Neuronal stem cell (in vitro differentiated cells): ENCODE measurements around the gene LMTK2.

ENCODE experiments used
- DNase-seq: peaks from one replicate; pipeline ENCODE4 v3.0.0-alpha.2; 2013; ENCODE audit warnings: low spot score
- H2AFZ ChIP-seq: one replicate; pipeline ENCODE4 v1.6.1; 2013; ENCODE audit warnings: mild to moderate bottlenecking, low read length, inconsistent platforms
- H2AK5ac ChIP-seq: 2 replicates; pipeline ENCODE4 v1.6.1; 2013; ENCODE audit warnings: low read depth, mild to moderate bottlenecking, inconsistent platforms, low read length, moderate library complexity, mixed read lengths
- H2BK120ac ChIP-seq: 2 replicates; pipeline ENCODE4 v1.6.1; 2013; ENCODE audit warnings: low read depth, mild to moderate bottlenecking, inconsistent platforms, low read length, moderate library complexity, mixed read lengths
- H2BK12ac ChIP-seq: one replicate; pipeline ENCODE4 v1.6.1; 2013; ENCODE audit warnings: low read length, inconsistent platforms
- H2BK15ac ChIP-seq: 2 replicates; pipeline ENCODE4 v1.6.1; 2013; ENCODE audit warnings: mild to moderate bottlenecking, low read length, inconsistent platforms, mixed read lengths
- H2BK5ac ChIP-seq: one replicate; pipeline ENCODE4 v1.6.1; 2013; ENCODE audit warnings: inconsistent platforms, mild to moderate bottlenecking, low read length, moderate library complexity
- H3K14ac ChIP-seq: one replicate; pipeline ENCODE4 v1.6.1; 2013; ENCODE audit warnings: low read length, inconsistent platforms
- H3K18ac ChIP-seq: 2 replicates; pipeline ENCODE4 v1.6.1; 2013; ENCODE audit warnings: low read length, inconsistent platforms
- H3K23ac ChIP-seq: 2 replicates; pipeline ENCODE4 v1.6.1; 2013; ENCODE audit warnings: low read depth, mild to moderate bottlenecking, mixed read lengths, low read length, inconsistent platforms; ENCODE audit not compliant: poor library complexity
- H3K27ac ChIP-seq: replicated peaks from 3 replicates; pipeline ENCODE4 v1.5.1; 2013; ENCODE audit warnings: low read length, inconsistent platforms
- H3K27me3 ChIP-seq, 3 experiments: 2 replicates each; pipeline ENCODE4 v1.6.1; 2013; ENCODE audit warnings: low read length in 3 of 3, mild to moderate bottlenecking in 2 of 3, inconsistent platforms in 1 of 3, low read depth in 1 of 3, mixed read lengths in 1 of 3, moderate library complexity in 1 of 3; ENCODE audit not compliant: control insufficient read depth in 3 of 3, insufficient read depth in 3 of 3
- H3K36me3 ChIP-seq, 2 donors: replicated peaks in 1 of 2; 2 replicates each; pipeline ENCODE4 v1.6.1; 2013; ENCODE audit warnings: low read length in 2 of 2; ENCODE audit not compliant: control insufficient read depth in 2 of 2, insufficient read depth in 2 of 2
- H3K4ac ChIP-seq: 2 replicates; pipeline ENCODE4 v1.6.1; 2013; ENCODE audit warnings: inconsistent platforms, mild to moderate bottlenecking, low read length, moderate library complexity
- H3K4me1 ChIP-seq, 2 donors: 1 replicate in 1 of 2; 2 replicates in 1 of 2; pipeline ENCODE4 v1.6.1; 2013; ENCODE audit warnings: low read length in 2 of 2, low read depth in 1 of 2; ENCODE audit not compliant: control insufficient read depth in 2 of 2, insufficient read depth in 1 of 2
- H3K4me2 ChIP-seq: one replicate; pipeline ENCODE4 v1.6.1; 2013; ENCODE audit warnings: mild to moderate bottlenecking, low read length, inconsistent platforms; ENCODE audit not compliant: insufficient read depth, poor library complexity, severe bottlenecking
- H3K4me3 ChIP-seq, 2 donors: 2 replicates each; pipeline ENCODE4 v1.5.1; 2013; ENCODE audit warnings: low read length in 2 of 2, mild to moderate bottlenecking in 2 of 2, inconsistent platforms in 1 of 2, moderate library complexity in 1 of 2
- H3K79me1 ChIP-seq: one replicate; pipeline ENCODE4 v1.6.1; 2013; ENCODE audit warnings: low read depth, mild to moderate bottlenecking, inconsistent platforms, low read length, moderate library complexity
- H3K9ac ChIP-seq: one replicate; pipeline ENCODE4 v1.6.1; 2013; ENCODE audit warnings: mild to moderate bottlenecking, low read depth, low read length, inconsistent platforms; ENCODE audit not compliant: poor library complexity
- H3K9me3 ChIP-seq, 2 donors: replicated peaks in 1 of 2; 2 replicates each; pipeline versions ENCODE3 to v1.6.1; 2013; ENCODE audit warnings: low read length in 2 of 2, mild to moderate bottlenecking in 2 of 2, inconsistent platforms in 1 of 2, low read depth in 1 of 2, mixed read lengths in 1 of 2, moderate library complexity in 1 of 2; ENCODE audit not compliant: control insufficient read depth in 2 of 2, insufficient read depth in 1 of 2
- H4K8ac ChIP-seq: one replicate; pipeline ENCODE4 v1.6.1; 2013; ENCODE audit warnings: low read depth, mild to moderate bottlenecking, inconsistent platforms, low read length, moderate library complexity
- H4K91ac ChIP-seq: one replicate; pipeline ENCODE4 v1.6.1; 2013; ENCODE audit warnings: low read length, low read depth, mild to moderate bottlenecking, inconsistent platforms; ENCODE audit not compliant: poor library complexity
- WGBS, 2 donors: extraction: QIAGEN DNeasy Blood & Tissue Kit; methylation state at CpG; one replicate each; pipeline ENCODE4 v1.1.7; 2013; ENCODE audit warnings: missing lambda C conversion rate in 2 of 2, mixed read lengths in 1 of 2; ENCODE audit not compliant: insufficient read length in 2 of 2, insufficient replicate concordance in 1 of 2; ENCODE audit errors: extremely low coverage in 2 of 2; 5-methylcytosine and 5-hydroxymethylcytosine counted together

Gene LMTK2

GRCh38 chr7:98130959-98131358 is 24.3 kb downstream of the LMTK2 start:
- H3K4me1 ChIP-seq: peaks cover 2 to 21% of the 10 kb centered on the region in 2 donors
- H3K27ac ChIP-seq: no peak overlapping the region
- H3K18ac ChIP-seq: no peak overlapping the region
- H3K14ac ChIP-seq: no peak overlapping the region
- no peak overlapping the region for H3K4me3 ChIP-seq
- H3K4ac ChIP-seq: no peak overlapping the region
- H3K36me3 ChIP-seq: no peaks in the 10 kb centered on the region
- H2BK120ac ChIP-seq: no peak overlapping the region
- no peak overlapping the region for H3K4me2 ChIP-seq
- H2AFZ ChIP-seq: no peak overlapping the region
- H3K27me3 ChIP-seq: no peaks in the 10 kb centered on the region
- no peak overlapping the region for H4K8ac ChIP-seq
- no peak overlapping the region for H2BK15ac ChIP-seq
- no peak overlapping the region for H2AK5ac ChIP-seq
- no peak overlapping the region for H2BK12ac ChIP-seq
- no peak overlapping the region for H2BK5ac ChIP-seq
- DNase-seq: no peak
- no peak overlapping the region for H4K91ac ChIP-seq
- no peak overlapping the region for H3K9ac ChIP-seq
- peaks cover 2% of the 10 kb centered on the region for H3K79me1 ChIP-seq
- H3K9me3 ChIP-seq: peaks cover 2 to 5% of the 10 kb centered on the region in 2 donors
- H3K23ac ChIP-seq: no peak overlapping the region
- WGBS, 2 donors: no CpG with 5 or more reads among the region's 4 CpGs

- H3K79me1 ChIP-seq: peaks cover 5% of the 10 kb centered on the region
- no peak overlapping the region for H3K4ac ChIP-seq
- no peak overlapping the region for H2AFZ ChIP-seq
- peaks cover 4 to 11% of the 10 kb centered on the region in 2 donors for H3K36me3 ChIP-seq
- H3K14ac ChIP-seq: no peak overlapping the region
- no peak overlapping the region for H4K8ac ChIP-seq
- no peak overlapping the region for H3K4me2 ChIP-seq
- whole genome bisulfite sequencing, 2 donors: no CpG with 5 or more reads among the region's 4 CpGs
- no peak overlapping the region for H3K18ac ChIP-seq
- H2BK15ac ChIP-seq: no peak overlapping the region
- H3K9me3 ChIP-seq: peaks cover 2 to 5% of the 10 kb centered on the region in 2 donors
- no peak for DNase-seq
- H4K91ac ChIP-seq: no peak overlapping the region
- H2AK5ac ChIP-seq: no peak overlapping the region
- no peak overlapping the region for H2BK5ac ChIP-seq
- no peak overlapping the region for H3K23ac ChIP-seq
- no peak overlapping the region for H3K9ac ChIP-seq
- H3K4me3 ChIP-seq: no peak overlapping the region
- H3K27ac ChIP-seq: no peak overlapping the region
- H2BK12ac ChIP-seq: no peak overlapping the region
- peaks cover 0 to 2% (median 0%) of the 10 kb centered on the region in 3 experiments for H3K27me3 ChIP-seq
- peaks cover 2 to 18% of the 10 kb centered on the region in 2 donors for H3K4me1 ChIP-seq
- no peak overlapping the region for H2BK120ac ChIP-seq
Measured at GRCh38 chr7:98133181-98133580, 26.5 kb downstream of the LMTK2 start.

GRCh38 chr7:98133621-98134303 is 27.1 kb downstream of the LMTK2 start:
- no peak overlapping the region for H2BK12ac ChIP-seq
- H3K14ac ChIP-seq: no peak overlapping the region
- H3K4me3 ChIP-seq: no peak overlapping the region
- no peak for DNase-seq
- H3K79me1 ChIP-seq: peaks cover 5% of the 10 kb centered on the region
- no CpG with 5 or more reads among the region's 4 CpGs for WGBS, 2 donors
- H3K4me2 ChIP-seq: no peak overlapping the region
- no peak overlapping the region for H2BK120ac ChIP-seq
- peaks cover 8 to 17% of the 10 kb centered on the region in 2 donors for H3K36me3 ChIP-seq
- H3K23ac ChIP-seq: no peak overlapping the region
- no peak overlapping the region for H3K18ac ChIP-seq
- H3K27me3 ChIP-seq: peaks cover 0 to 2% (median 0%) of the 10 kb centered on the region in 3 experiments
- H2AFZ ChIP-seq: no peak overlapping the region
- H3K27ac ChIP-seq: no peak overlapping the region
- H2AK5ac ChIP-seq: no peak overlapping the region
- H3K9me3 ChIP-seq: peaks cover 0 to 5% of the 10 kb centered on the region in 2 donors
- no peak overlapping the region for H4K8ac ChIP-seq
- H2BK5ac ChIP-seq: no peak overlapping the region
- peaks cover 2 to 18% of the 10 kb centered on the region in 2 donors for H3K4me1 ChIP-seq
- no peak overlapping the region for H3K9ac ChIP-seq
- H2BK15ac ChIP-seq: no peak overlapping the region
- no peak overlapping the region for H4K91ac ChIP-seq
- no peak overlapping the region for H3K4ac ChIP-seq

GRCh38 chr7:98134420-98135228 is 28.0 kb downstream of the LMTK2 start:
- H3K23ac ChIP-seq: no peak overlapping the region
- DNase-seq: no peak
- no peak overlapping the region for H4K8ac ChIP-seq
- peaks cover 9 to 26% of the 10 kb centered on the region in 2 donors for H3K36me3 ChIP-seq
- H3K9ac ChIP-seq: no peak overlapping the region
- H2BK15ac ChIP-seq: no peak overlapping the region
- H3K27me3 ChIP-seq: peaks cover 0 to 2% (median 0%) of the 10 kb centered on the region in 3 experiments
- no peak overlapping the region for H3K14ac ChIP-seq
- H3K18ac ChIP-seq: no peak overlapping the region
- H3K27ac ChIP-seq: no peak overlapping the region
- H2AK5ac ChIP-seq: no peak overlapping the region
- H2BK12ac ChIP-seq: no peak overlapping the region
- peaks cover 2 to 18% of the 10 kb centered on the region in 2 donors for H3K4me1 ChIP-seq
- H4K91ac ChIP-seq: no peak overlapping the region
- no peak overlapping the region for H3K4me2 ChIP-seq
- H2BK120ac ChIP-seq: no peak overlapping the region
- no peak overlapping the region for H2AFZ ChIP-seq
- no peak overlapping the region for H2BK5ac ChIP-seq
- no peak overlapping the region for H3K4ac ChIP-seq
- peaks cover 5% of the 10 kb centered on the region for H3K79me1 ChIP-seq
- no CpG with 5 or more reads among the region's 9 CpGs for WGBS, 2 donors
- H3K9me3 ChIP-seq: peaks cover 0 to 5% of the 10 kb centered on the region in 2 donors
- no peak overlapping the region for H3K4me3 ChIP-seq
